GF-D8 (cell line): Measurements from ENCODE around the gene QSOX1.

ENCODE experiments used
- DNase-seq: peaks from one replicate; lab custom pipeline; 2025; lab: John Stamatoyannopoulos, UW

Gene QSOX1

GRCh38 chr1:180169640-180170195 is 15.0 kb downstream of the QSOX1 start:
- no peak for DNase-seq

GRCh38 chr1:180170546-180171151 is 16.0 kb downstream of the QSOX1 start:
- DNase-seq = no peak

GRCh38 chr1:180171691-180172090 is 17.0 kb downstream of the QSOX1 start:
- no peak for DNase-seq

GRCh38 chr1:180173451-180173850 is 18.8 kb downstream of the QSOX1 start:
- no peak for DNase-seq

GRCh38 chr1:180173952-180174351 is 19.3 kb downstream of the QSOX1 start:
- DNase-seq = no peak

GRCh38 chr1:180175291-180175690 is 20.6 kb downstream of the QSOX1 start:
- DNase-seq = no peak

GRCh38 chr1:180175806-180176205 is 21.1 kb downstream of the QSOX1 start:
- DNase-seq = no peak

- no peak for DNase-seq
These were observed 22.3 kb downstream of the QSOX1 start for GRCh38 chr1:180176965-180177364.

- DNase-seq = no peak
These were observed 23.3 kb downstream of the QSOX1 start for GRCh38 chr1:180177931-180178330.

- no peak for DNase-seq
These were observed 24.0 kb downstream of the QSOX1 start for GRCh38 chr1:180178511-180179161.

GRCh38 chr1:180179162-180179957 is 24.7 kb downstream of the QSOX1 start:
- DNase-seq = no peak

GRCh38 chr1:180181048-180181447 is 26.4 kb downstream of the QSOX1 start:
- no peak for DNase-seq

- DNase-seq = no peak
These were observed 27.4 kb downstream of the QSOX1 start for GRCh38 chr1:180181996-180182642.

- DNase-seq = no peak
These were observed 28.1 kb downstream of the QSOX1 start for GRCh38 chr1:180182643-180183311.

GRCh38 chr1:180183426-180183825 is 28.8 kb downstream of the QSOX1 start:
- DNase-seq = no peak

GRCh38 chr1:180184041-180184440 is 29.4 kb downstream of the QSOX1 start:
- DNase-seq = no peak

GRCh38 chr1:180185281-180185680 is 30.6 kb downstream of the QSOX1 start:
- DNase-seq = no peak

- no peak for DNase-seq
These were observed 31.4 kb downstream of the QSOX1 start for GRCh38 chr1:180185971-180186645.

GRCh38 chr1:180186831-180187230 is 32.2 kb downstream of the QSOX1 start:
- no peak for DNase-seq

- no peak for DNase-seq
These were observed 33.0 kb downstream of the QSOX1 start for GRCh38 chr1:180187626-180188025.

GRCh38 chr1:180188091-180188506 is 33.4 kb downstream of the QSOX1 start:
- DNase-seq = peak; percentile 6
